NCI-H2171 (cell line): ENCODE measurements around the gene CACNB3.
"Not testable (repeated sequence)": the region's sequence is repeated elsewhere in the genome, so short reads cannot be mapped to it uniquely, and the experiment has no call there.

ENCODE experiments used
- DNase-seq: peaks from one replicate; lab custom pipeline; 2025; lab: John Stamatoyannopoulos, UW

CACNB3 gene

DNA sequence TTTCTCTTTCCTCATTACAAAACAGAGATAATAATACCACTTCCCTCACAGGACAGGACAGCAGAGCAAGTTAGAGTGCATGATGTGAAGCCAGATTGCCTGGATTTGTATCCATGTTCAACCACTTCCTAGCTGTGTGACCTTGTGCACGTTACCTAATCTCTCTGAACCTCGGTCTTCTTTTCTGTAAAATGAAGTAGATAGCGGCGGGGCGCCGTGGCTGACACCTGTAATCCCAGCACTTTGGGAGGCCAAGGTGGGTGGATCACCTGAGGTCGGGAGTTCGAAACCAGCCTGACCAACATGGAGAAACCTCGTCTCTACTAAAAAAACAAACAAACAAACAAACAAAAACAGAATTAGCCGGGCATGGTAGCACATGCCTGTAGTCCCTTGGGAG is 36.6 kb downstream of the CACNB3 start:
- not testable (repeated sequence) for DNase-seq

GRCh38 chr12:48856379-48856778 is 38.1 kb downstream of the CACNB3 start:
- DNase-seq: no peak

- DNase-seq: peak; percentile 17
Observed at GRCh38 chr12:48857278-48857994, 39.1 kb downstream of the CACNB3 start.

DNA sequence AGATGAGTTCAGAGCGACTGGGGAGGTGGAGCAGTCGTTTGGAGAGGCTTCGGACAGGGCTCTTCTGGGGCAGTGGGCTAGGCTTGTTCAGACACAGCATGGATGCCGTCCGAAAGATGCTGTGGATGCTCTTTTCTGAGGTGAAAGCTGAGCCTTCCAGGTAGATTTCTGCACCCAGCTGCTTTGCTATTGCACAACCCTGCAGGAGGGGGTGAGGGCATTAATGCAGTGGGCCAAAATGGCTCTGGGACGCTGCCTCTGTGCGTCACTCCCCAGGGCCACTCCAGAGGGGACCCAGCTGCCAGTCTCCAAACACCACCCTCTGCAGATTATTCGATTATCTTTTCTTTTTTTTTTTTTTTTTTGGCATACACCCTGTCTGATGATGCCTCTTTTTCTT is 39.7 kb downstream of the CACNB3 start:
- DNase-seq: peak; percentile 36

DNA sequence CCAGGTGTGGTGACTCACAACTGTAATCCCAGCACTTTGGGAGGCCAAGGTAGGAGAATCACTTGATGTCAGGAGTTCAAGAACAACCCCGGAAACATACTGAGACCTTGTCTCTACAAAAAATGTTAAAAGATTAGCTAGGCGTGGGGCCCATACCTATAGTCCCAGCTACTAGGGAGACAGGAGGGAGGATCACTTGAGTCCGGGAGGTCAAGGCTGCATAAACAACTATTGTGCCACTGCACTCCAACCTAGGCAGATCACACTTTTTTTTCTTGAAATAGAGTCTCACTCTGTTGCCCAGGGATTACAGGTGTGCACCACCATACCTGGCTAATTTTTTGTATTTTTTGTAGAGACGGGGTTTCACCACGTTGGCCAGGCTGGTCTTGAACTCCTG is 41.3 kb downstream of the CACNB3 start:
- DNase-seq: no peak

DNA sequence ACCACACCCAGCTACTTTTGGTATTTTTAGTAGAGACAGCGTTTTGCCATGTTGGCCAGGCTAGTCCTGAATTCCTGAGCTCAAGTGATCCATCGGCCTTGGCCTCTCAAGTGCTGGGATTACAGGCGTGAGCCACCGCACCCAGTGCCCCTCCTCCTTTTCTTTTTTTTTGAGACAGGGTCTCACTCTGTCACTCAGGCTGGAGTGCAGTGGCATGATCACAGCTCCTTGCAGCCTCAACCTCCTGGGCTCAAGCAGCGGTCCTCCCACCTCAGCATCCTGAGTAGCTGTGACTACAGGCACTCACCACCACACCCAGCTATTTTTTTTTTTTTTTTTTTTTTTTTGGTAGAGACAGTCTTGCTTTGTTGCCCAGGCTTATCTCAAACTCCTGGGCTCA is 41.9 kb downstream of the CACNB3 start:
- DNase-seq: not testable (repeated sequence)

- no peak for DNase-seq
Observed at GRCh38 chr12:48861111-48861510, 42.8 kb downstream of the CACNB3 start.

- DNase-seq: no peak
Observed at GRCh38 chr12:48862760-48863159, 44.5 kb downstream of the CACNB3 start.

- no peak for DNase-seq
Observed at GRCh38 chr12:48863291-48863690, 45.0 kb downstream of the CACNB3 start.

- DNase-seq: peak; percentile 92
Observed at GRCh38 chr12:48865281-48866051, 47.2 kb downstream of the CACNB3 start, which contains the start of gene RND1. Gene RND1, minus strand, starts transcription at chr12:48865870. Its CDS starts 103 bp downstream, at chr12:48865767.

DNA sequence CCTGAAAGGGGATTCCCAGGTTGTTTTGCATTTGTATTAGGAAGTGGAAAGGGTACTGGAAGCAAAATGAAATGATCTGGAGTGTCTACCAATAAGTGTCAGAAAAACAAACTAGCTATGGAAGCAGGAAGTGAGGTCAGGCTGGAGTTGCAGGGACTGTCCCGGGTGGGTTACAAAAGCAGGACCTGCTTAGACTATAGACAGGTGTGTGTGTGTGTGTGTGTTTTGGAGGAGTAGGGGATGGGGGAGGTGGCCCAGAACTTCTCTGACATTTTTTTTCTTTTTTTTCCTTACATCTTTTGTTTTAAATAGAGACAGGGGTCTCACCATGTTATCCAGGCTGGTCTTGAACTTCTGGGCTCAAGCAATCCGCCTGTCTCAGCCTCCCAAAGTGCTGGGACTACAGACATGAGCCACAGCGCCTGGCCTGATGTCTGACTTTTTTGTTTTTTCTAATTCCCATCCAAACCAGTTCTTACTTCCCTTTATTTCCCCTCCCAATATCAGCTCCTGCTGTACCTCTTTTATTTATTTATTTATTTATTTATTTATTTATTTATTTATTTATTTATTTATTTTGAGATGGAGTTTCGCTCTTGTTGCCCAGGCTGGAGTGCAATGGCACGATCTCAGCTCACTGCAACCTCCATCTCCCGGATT is 47.9 kb downstream of the CACNB3 start:
- DNase-seq: no peak

GRCh38 chr12:48868451-48868850 is 50.2 kb downstream of the CACNB3 start:
- DNase-seq: no peak

DNA sequence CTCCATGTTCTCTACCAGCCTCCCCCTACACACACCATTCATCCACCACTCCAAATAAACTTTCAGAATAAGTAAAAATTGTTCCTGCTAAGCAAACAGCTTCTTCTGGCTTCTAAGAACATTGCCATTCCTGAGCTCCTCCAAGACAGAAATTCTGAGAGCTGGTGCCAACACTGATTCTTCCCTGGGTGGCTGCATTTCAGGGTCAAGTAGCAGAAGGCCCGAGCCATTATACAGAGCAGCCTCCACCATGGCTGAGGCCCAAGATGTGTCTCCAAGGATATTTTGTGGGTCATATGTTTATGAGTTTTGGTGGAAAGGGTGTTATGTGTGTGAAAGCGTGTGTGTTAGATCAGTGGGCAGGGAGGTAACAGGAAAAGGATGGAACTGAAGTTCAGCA is 50.9 kb downstream of the CACNB3 start:
- DNase-seq: no peak

DNA sequence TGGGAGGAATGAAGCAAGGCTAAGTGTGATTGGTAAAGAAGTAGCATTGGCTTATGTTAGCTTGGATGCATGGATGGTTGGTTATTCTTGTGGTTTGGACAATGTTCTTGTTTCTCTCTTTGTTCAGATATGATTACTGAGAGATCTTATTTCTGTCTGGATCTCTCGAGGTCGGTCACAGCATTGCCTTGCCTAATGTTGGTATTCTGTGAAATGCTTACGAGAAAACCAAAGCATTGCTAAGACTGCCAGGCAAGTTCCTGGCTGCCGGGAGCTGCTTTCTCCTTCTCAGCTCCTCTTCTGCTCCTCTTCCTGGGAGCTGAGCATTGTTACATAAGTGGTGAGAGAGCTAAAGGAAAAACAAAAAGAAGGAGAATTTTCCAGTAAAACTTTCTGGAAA is 54.8 kb downstream of the CACNB3 start:
- DNase-seq: no peak

GRCh38 chr12:48873534-48873933 is 55.2 kb downstream of the CACNB3 start:
- DNase-seq: not testable (repeated sequence)

DNA sequence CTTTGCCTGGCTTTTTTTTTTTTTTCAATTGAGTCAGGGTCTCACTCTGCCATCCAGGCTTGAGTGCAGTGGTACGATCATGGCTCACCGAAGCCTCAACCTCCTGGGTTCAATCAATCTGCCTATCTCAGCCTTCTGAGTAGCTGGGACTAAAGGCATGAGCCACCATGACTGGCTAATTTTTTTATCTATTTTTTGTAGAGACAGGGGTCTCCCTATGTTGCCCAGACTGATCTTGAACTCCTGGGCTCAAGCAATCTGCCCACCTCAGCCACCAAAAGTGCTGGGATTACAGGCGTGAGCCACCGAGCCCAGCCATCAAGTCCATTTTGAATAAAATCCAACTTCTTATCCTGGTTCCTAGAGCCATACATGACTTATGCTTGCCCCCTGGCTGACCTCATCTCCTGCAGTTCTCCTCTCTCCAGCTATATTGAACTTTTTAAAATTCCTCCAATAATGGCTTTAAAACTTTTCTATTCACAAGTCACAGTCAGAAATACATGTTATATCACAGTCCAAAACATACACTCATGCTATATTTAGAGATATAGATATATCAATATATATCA is 57.7 kb downstream of the CACNB3 start:
- DNase-seq: no peak
